B cell (primary cell): ENCODE measurements around the gene CD53. TPM values are rescaled to one million over a fixed set of nuclear protein-coding genes. Genes with fewer than 3 reads are reported as not detected.

Experiments
- ATAC-seq: fragments of 200-7000 bp; cut with Tn5 transposase; one replicate; pipeline ENCODE4 v1.10.0; 2021; ENCODE audit warnings: low read depth, mild to moderate bottlenecking, moderate number of reproducible peaks, moderate library complexity
- CTCF ChIA-PET: fragments of 350-600 bp; sonication (Branson Sonifier 250); formaldehyde crosslinking; loops from one replicate; lab custom pipeline; 2021; ENCODE audit warnings: antibody characterized with exemption, inconsistent platforms; lab: Charles Lee
- POLR2A ChIA-PET: fragments of 350-600 bp; sonication (Branson Sonifier 250); formaldehyde crosslinking; loops from one replicate; lab custom pipeline; 2021; ENCODE audit warnings: antibody characterized with exemption; lab: Charles Lee
- DNase-seq: peaks from one replicate; pipeline ENCODE4 v3.0.0; 2013
- H2AFZ ChIP-seq: 2 replicates; pipeline ENCODE4 v1.6.1; 2012; ENCODE audit warnings: mild to moderate bottlenecking, low read depth, low read length; ENCODE audit not compliant: insufficient read depth, poor library complexity, severe bottlenecking
- H3K27ac ChIP-seq, 2 donors: 1 replicate in 1 of 2; 2 replicates in 1 of 2; pipeline ENCODE4 v1.5.1; 2012 to 2013; ENCODE audit warnings: low read length in 2 of 2, mild to moderate bottlenecking in 2 of 2, moderate library complexity in 1 of 2
- H3K27me3 ChIP-seq, 4 experiments: fragments of 200-600 bp in 1 of 4; sonication (generic) in 1 of 4; replicated peaks in 1 of 4; 1 replicate in 2 of 4; 2 replicates in 2 of 4; pipeline versions ENCODE4 v1.6.1 to v1.7.0; 2013 to 2016; ENCODE audit warnings: low read length in 3 of 4, mild to moderate bottlenecking in 2 of 4, mixed read lengths in 1 of 4, moderate library complexity in 1 of 4; ENCODE audit not compliant: insufficient read depth in 4 of 4, control insufficient read depth in 3 of 4; ENCODE audit errors: control extremely low read depth in 1 of 4
- H3K36me3 ChIP-seq, 2 experiments: replicated peaks in 1 of 2; 1 replicate in 1 of 2; 2 replicates in 1 of 2; pipeline versions ENCODE4 v1.6.1 to v1.7.1; 2013; ENCODE audit warnings: low read length in 1 of 2; ENCODE audit not compliant: insufficient read depth in 2 of 2, control insufficient read depth in 1 of 2; ENCODE audit errors: control extremely low read depth in 1 of 2, extremely low read depth in 1 of 2
- H3K4me1 ChIP-seq, 2 donors: fragments of 200-600 bp in 1 of 2; sonication (generic) in 1 of 2; 1 replicate in 1 of 2; 2 replicates in 1 of 2; pipeline versions ENCODE4 v1.5.1 to v1.6.1; 2013 to 2017; ENCODE audit warnings: low read length in 2 of 2; ENCODE audit not compliant: control insufficient read depth in 2 of 2, insufficient read depth in 2 of 2
- H3K4me2 ChIP-seq: replicated peaks from 2 replicates; pipeline ENCODE3; 2012; ENCODE audit warnings: mild to moderate bottlenecking, low read depth, low read length; ENCODE audit not compliant: poor library complexity, severe bottlenecking
- H3K4me3 ChIP-seq, 5 experiments: fragments of 200-600 bp in 1 of 5; sonication (generic) in 1 of 5; 1 replicate in 3 of 5; 2 replicates in 2 of 5; pipeline versions ENCODE4 v1.5.1 to v1.7.0; 2011 to 2016; ENCODE audit warnings: low read length in 4 of 5, mild to moderate bottlenecking in 4 of 5, low read depth in 2 of 5, control low read depth in 1 of 5, moderate library complexity in 1 of 5; ENCODE audit not compliant: insufficient read depth in 1 of 5; ENCODE audit errors: control extremely low read depth in 1 of 5, extremely low read depth in 1 of 5
- H3K79me2 ChIP-seq: fragments of 200-600 bp; sonication (generic); one replicate; pipeline ENCODE4 v1.6.0; 2016; ENCODE audit warnings: low read length; ENCODE audit not compliant: control insufficient read depth, insufficient read depth
- H3K9ac ChIP-seq: fragments of 200-600 bp; sonication (generic); 2 replicates; pipeline ENCODE4 v1.6.1; 2017; ENCODE audit warnings: mild to moderate bottlenecking, low read length, moderate library complexity
- H3K9me3 ChIP-seq, 3 donors: one replicate each; pipeline versions ENCODE4 v1.6.1 to v1.7.1; 2013; ENCODE audit warnings: low read length in 2 of 3; ENCODE audit not compliant: control insufficient read depth in 2 of 3, insufficient read depth in 1 of 3; ENCODE audit errors: control extremely low read depth in 1 of 3
- H4K20me1 ChIP-seq: 2 replicates; pipeline ENCODE4 v1.6.0; 2012; ENCODE audit warnings: mild to moderate bottlenecking, low read length; ENCODE audit not compliant: insufficient read depth, control insufficient read depth, poor library complexity, severe bottlenecking
- H3K27ac Mint-ChIP-seq: one replicate; pipeline ENCODE4 v1.8.0; 2021; ENCODE audit warnings: mixed read lengths
- H3K27me3 Mint-ChIP-seq: one replicate; pipeline ENCODE4 v1.8.0; 2021; ENCODE audit warnings: mixed read lengths
- H3K4me1 Mint-ChIP-seq: one replicate; pipeline ENCODE4 v1.8.0; 2021; ENCODE audit warnings: mixed read lengths
- H3K4me3 Mint-ChIP-seq: one replicate; pipeline ENCODE4 v1.8.0; 2021; ENCODE audit warnings: mixed read lengths
- H3K9me3 Mint-ChIP-seq: one replicate; pipeline ENCODE4 v1.8.0; 2022; ENCODE audit warnings: mixed read lengths; ENCODE audit not compliant: insufficient read depth
- CTCF ChIP-seq: fragments of 200-600 bp; IDR thresholded peaks from one replicate; pipeline ENCODE4 v1.8.0; 2022; ENCODE audit warnings: antibody characterized with exemption, mild to moderate bottlenecking
- EZH2 ChIP-seq: IDR thresholded peaks from 2 replicates; pipeline ENCODE4 v1.6.1; 2012; ENCODE audit warnings: borderline replicate concordance, low read depth, mild to moderate bottlenecking, moderate library complexity, low read length; ENCODE audit not compliant: insufficient read depth, poor library complexity, severe bottlenecking
- WGBS: methylation state at CpG from one replicate; pipeline ENCODE4 v1.1.5; 2013; ENCODE audit warnings: missing lambda C conversion rate; ENCODE audit not compliant: insufficient coverage; 5-methylcytosine and 5-hydroxymethylcytosine counted together
- intact Hi-C: fragments of 100-400 bp; cut with micrococcal nuclease; formaldehyde crosslinking; loops from one replicate; pipeline ENCODE4 v1.10.0; 2022
- polyA plus RNA-seq: library from polyadenylated mRNA; depleted of rRNA; stranded (reverse); fragments of >200 nt; gene quantifications from 2 replicates; pipeline ENCODE4 v1.2.3, GENCODE V29; 2012
- total RNA-seq, 2 donors: library from RNA; stranded (reverse); fragments of 120-200 nt in 1 of 2; gene quantifications; 1 replicate in 1 of 2; 2 replicates in 1 of 2; pipeline versions ENCODE4 v1.2.3 to v1.2.4, GENCODE V29; 2013 to 2022

Gene CD53
- total and polyA plus RNA-seq, 2 donors (not counting 1 experiment from before 2014, with no cell fraction given): 490 to 1,010 TPM

- no peak overlapping the region for H2AFZ ChIP-seq
- ATAC-seq (no peak), DNase-seq (no peak)
- no peaks in the 10 kb centered on the region for H4K20me1 ChIP-seq
- 87% methylated on average over 4 of the region's 4 CpGs for WGBS
- intact Hi-C loops: no loop called here
- H3K9me3 Mint-ChIP-seq: no peaks in the 10 kb centered on the region
- H3K36me3 ChIP-seq: no peaks in the 10 kb centered on the region
- H3K79me2 ChIP-seq: peaks cover 3% of the 10 kb centered on the region
- TF ChIP-seq EZH2 (no peak), CTCF (no peak)
- peaks cover 0 to 6% (median 1%) of the 10 kb centered on the region in 3 donors for H3K9me3 ChIP-seq
- no peak overlapping the region for H3K4me3 Mint-ChIP-seq
- peaks cover 20% of the 10 kb centered on the region for H3K4me1 Mint-ChIP-seq
- H3K9ac ChIP-seq: no peak overlapping the region
- H3K27me3 Mint-ChIP-seq: peaks cover 3% of the 10 kb centered on the region
- CTCF ChIA-PET: no interaction called here
- H3K4me3 ChIP-seq: no peak overlapping the region
- peaks cover 0 to 3% of the 10 kb centered on the region in 2 donors for H3K4me1 ChIP-seq
- H3K27ac Mint-ChIP-seq: no peak overlapping the region
- H3K27me3 ChIP-seq: no peaks in the 10 kb centered on the region
- no peak overlapping the region for H3K4me2 ChIP-seq
- no peak overlapping the region for H3K27ac ChIP-seq
- POLR2A ChIA-PET: no interaction called here
These were observed 26.1 kb upstream of the CD53 start for GRCh38 chr1:110846861-110847260.

GRCh38 chr1:110850145-110850544, 22.8 kb upstream of the CD53 start:
- ChIA-PET POLR2A (no interaction called here), CTCF (interaction anchor here (1.5 kb wide), 1 partner anchor 22 kb away, joined by 4 read pairs; no protein-coding TSS in a partner anchor)
- Histone ChIP-seq H3K9ac (no peak overlapping the region), H3K4me1 (peaks cover 0 to 7% of the 10 kb centered on the region in 2 donors), H3K4me2 (no peak overlapping the region), H3K36me3 (no peaks in the 10 kb centered on the region), H3K79me2 (peaks cover 3% of the 10 kb centered on the region), H3K9me3 (no peaks in the 10 kb centered on the region), H3K4me3 (no peak overlapping the region), H4K20me1 (no peaks in the 10 kb centered on the region), H2AFZ (no peak overlapping the region), H3K27ac (no peak overlapping the region), H3K27me3 (no peaks in the 10 kb centered on the region)
- H3K4me1 Mint-ChIP-seq: peaks cover 13% of the 10 kb centered on the region
- H3K4me3 Mint-ChIP-seq: no peak overlapping the region
- no peak for ATAC-seq
- H3K9me3 Mint-ChIP-seq: no peaks in the 10 kb centered on the region
- peaks cover 3% of the 10 kb centered on the region for H3K27me3 Mint-ChIP-seq
- no peak for DNase-seq
- WGBS: 100% methylated on average over 1 of the region's 2 CpGs
- no peak for TF ChIP-seq EZH2
- no peak for TF ChIP-seq CTCF
- H3K27ac Mint-ChIP-seq: no peak overlapping the region
- intact Hi-C loops: no loop called here
